Mesenteric fat pad (tissue), 1 donor: ENCODE data around the gene ZBTB7A. TPM values are rescaled to one million over a fixed set of nuclear protein-coding genes. Genes with fewer than 3 reads are reported as not detected.

Experiments used
- DNase-seq: peaks from one replicate; pipeline ENCODE4 v3.0.0-alpha.2; 2020; ENCODE audit warnings: low spot score
- total RNA-seq: library from RNA; stranded (reverse); fragmentation: NEBNext Ultra II Directional; extraction: Animal tissue kit (Norgen Biotek cat#: 25700); gene quantifications from one replicate; pipeline ENCODE4 v1.2.1, GENCODE V29; 2021
- donor health status: DM: yes; HTN: yes; CAD: no.

Gene ZBTB7A
- total RNA-seq, 1 donor from 2014 or later: 51.2 TPM

GRCh38 chr19:4057931-4058692, 8.6 kb downstream of the ZBTB7A start:
- peak; percentile 97 for DNase-seq

GRCh38 chr19:4055209-4055552, 11.5 kb downstream of the ZBTB7A start:
- no peak for DNase-seq

GRCh38 chr19:4054441-4055208, 12.1 kb downstream of the ZBTB7A start:
- DNase-seq: no peak

GRCh38 chr19:4053423-4054324, 13.0 kb downstream of the ZBTB7A start:
- no peak for DNase-seq

GRCh38 chr19:4052993-4053422, 13.7 kb downstream of the ZBTB7A start:
- DNase-seq: no peak

DNA sequence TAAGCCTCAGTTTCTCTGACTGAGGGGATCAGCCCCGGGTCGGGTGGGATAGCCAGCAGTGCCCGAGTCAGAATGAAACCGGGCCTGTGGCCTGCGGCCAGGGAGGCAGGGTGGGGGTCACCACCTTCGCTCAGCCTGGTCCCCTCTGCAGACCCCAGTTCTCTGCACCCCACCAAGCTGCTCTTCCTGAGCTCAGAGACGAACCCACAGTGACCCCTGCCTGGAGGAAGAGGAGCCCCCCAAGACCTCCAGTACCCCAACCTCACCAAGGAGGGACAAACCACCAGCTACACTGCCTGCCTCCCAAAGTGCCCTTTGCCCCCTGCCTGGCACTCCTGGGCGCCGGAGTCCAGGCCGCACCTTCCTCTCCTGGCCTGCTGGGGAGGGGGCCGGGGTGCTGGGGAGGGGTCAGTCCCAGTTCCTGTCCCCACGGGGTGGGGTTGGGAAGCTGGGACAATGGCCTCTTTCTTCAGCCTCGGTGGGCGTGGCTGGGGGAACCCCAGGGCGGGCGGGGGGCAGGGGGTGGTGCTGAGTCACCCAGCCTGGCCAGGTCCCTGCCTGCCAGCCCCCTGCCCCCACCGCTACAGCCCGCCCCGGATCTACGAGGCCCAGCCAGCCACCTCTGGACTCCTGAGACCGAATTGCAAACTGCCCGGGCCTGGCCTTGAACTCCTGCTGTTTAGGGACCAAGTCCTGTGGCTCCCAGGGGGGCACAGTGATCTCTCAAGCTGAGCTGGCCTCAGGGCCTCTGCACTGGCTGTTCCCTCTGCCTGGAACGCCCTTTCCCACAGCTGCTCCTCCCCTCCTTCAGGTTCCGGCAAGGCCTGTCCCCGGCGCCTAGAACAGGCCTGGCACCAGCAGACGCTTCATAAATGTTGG, 14.3 kb downstream of the ZBTB7A start:
- no peak for DNase-seq

DNA sequence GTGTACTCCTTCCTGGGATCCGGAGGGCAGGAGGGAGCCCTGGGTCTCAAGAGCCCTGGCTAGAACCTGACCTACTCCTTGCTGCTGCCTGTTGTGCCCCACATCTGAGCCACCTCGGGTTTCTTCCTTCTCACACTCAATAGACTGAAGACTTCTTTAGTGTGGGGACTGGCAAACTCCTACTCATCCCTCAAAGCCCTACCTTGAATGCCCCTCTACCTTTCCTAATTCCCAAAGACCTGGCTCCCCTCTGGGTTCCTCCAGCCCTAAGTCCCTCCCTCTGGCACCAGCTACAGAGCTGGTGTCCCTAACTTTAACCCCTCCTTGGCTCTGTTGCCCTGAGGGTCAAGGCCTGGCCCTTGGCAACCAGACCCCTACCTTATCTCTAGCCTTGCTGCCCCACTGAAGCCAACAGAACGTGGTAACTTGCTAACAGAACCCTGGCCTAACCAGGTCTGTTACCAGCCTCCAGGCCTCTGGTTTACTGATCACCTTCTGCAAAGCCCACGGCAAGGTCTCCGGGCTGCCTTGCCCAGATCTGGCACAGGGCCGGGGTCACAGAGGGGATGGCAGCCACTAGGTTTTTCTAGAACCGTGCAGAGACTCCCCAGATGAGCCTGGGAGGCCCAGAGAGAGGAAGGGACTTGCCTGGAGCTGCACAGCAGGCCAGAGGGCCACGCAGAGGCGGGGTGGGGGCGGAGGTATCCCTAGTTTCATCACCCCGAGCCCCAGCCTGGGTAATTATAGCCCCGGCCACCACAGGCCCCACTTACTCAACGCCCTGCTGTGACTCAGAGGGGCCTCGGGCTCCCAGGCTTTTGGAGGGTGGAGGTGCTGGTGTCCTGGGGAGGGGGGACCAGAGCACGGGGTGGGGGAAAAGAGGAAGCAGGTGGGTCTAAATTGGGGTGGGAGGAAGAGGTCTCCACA, 15.3 kb downstream of the ZBTB7A start:
- no peak for DNase-seq

DNA sequence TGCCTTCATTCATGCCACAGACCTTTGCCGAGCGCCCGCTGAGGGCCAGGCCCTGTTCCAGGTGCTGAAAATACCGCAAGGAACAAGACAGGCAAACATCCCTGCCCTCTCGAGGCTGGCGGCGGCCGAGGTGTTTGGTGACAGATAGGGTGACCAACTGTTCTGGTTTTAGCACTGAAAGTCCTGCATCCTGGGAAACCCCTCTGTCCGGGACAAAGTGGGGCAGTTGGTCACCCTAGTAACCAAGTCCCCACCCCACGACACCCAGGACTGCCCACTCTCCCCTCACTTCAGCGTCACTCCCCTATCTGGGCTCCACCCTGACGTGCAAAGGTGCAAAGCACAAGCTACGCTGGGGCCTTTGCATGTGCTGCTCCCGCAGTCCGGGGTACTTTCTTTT, 17.3 kb downstream of the ZBTB7A start:
- DNase-seq: no peak

GRCh38 chr19:4046946-4047683, 19.6 kb downstream of the ZBTB7A start:
- DNase-seq: no peak

GRCh38 chr19:4046362-4046691, 20.4 kb downstream of the ZBTB7A start:
- DNase-seq: no peak

DNA sequence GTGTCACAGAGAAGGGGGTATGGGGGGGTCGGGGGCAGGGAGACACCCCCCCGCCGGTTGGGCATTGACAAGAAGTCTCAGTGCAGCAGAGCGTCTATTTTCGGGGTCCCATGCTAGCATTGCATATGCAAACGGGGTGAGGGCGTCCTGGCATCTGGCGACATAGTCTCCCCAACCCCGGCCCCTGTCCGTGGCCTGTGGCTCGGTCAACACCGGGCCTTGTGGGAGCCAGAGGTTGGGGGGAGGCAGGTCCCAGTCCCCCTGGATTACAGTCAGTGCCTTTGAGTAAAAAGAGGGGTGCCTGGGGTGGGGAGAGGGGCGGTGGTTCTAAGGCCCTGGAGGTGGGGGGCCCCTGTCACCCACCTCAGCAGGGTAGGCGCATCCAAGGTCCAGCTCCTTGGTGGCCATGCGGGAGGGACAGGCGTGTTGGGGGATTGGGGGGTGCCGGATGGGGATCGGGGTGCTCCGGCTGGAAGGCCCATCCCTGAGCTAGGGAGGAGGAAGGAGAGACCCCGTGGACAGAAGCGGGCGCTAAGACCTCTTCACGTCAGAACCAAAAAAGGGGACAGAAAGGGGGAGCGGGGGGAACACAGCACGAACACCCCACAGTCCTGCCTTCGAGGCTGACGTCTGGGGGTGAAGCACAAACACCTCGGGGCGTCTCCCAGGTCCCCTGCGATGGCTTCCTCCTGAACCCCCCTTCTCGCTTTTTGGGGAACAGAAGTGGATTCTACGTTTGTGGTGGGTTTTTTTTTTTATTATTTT, 20.9 kb downstream of the ZBTB7A start:
- DNase-seq: no peak

DNA sequence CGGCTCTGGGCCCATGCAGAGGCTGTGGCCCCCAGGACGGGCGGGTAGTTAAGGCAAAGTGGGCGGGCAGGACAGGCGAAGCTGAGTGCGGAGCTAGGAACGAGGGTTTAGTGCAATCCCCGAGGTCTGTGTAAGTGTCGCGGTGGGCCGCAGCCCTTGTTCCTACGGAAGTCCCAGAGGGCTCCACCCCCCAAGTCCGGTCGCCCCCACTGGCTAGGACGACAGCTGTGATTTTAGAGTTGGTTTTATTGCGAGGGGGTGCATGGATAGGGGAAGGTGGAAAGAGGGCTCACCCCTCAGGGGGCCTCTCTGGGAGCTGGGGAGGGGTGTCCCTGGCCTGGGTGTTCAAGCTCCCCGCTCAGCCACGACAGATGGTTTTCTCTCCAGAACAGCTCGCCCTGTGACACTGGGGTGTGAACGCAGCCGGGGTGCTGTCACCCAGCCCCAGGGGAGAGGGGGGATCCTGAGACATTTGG, 21.7 kb downstream of the ZBTB7A start:
- no peak for DNase-seq

GRCh38 chr19:4043966-4044715, 22.6 kb downstream of the ZBTB7A start:
- DNase-seq: no peak

DNA sequence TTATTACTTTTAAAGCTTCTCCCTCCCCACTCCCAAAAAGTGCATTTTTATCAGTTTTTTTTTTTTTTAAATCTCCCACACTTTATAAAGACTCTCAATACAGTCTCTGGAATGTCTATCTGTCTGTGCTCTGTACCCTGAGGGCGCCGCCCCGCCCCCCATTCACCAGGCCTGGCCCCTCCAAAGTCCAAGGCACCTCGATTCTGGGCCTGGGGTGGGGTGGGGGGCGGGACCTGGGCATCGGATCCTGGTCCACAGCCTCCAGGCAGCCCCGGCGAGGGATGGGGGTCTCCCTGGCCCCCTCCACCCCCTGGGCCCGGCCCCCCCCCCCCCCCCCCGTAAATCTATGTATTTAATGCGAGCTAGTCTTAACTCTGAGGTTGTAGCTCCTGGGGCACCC, 23.3 kb downstream of the ZBTB7A start:
- DNase-seq: no peak

DNA sequence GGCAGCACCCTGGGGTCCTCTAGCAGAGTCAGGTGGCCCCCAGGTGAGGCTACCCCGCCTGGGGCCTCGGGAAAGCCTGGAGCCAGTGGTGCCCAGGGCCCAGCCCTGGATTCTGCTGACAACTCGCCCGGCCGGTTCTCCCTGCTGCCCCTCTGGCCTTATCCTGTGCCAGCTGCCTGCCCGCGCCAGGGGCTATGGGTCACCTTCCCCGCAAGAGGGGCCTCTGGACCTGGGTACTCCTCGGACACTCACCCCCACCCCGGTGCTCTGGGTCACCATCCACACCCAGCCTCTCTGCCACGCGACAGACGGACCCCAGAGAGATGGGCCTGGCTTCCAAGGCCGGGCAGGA, 24.0 kb downstream of the ZBTB7A start:
- DNase-seq: no peak

DNA sequence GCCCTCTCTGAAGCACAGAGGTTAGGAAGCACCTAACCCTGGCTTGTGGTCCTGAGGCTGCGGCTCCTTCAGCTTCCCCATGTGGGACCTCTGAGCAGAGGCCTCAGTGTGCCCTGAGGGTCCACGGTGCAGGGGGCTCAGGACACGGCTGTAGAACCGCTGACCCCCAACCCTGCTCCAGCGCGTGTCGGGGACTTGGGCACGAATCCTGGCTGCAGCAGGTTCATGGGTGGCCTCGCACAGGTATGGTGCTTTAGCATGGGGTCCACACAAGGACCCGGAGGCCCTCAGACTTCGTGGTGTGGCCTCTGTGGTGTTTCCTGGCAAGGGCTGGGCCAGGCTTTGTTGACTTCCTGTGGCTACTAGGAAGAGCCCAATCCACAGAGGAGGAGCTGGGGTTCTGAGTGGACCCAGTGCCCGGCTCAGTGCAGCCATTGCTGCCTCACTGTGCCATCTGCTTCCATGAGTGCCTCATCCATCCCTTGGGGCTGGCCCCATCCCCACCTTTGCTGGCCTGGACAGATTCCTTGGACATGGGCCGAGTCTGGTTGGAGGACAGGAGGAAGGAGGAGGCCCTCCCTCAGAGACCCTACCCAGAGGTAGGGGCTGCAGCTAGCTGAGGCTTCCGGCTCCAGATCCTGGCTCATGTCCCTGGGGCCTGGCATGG, 24.5 kb downstream of the ZBTB7A start:
- DNase-seq: no peak
